ENCODE results near the gene TACC3. TPM values are rescaled to one million over a fixed set of nuclear protein-coding genes. Genes with fewer than 3 reads are reported as not detected.

Gene TACC3
- total RNA-seq, 1 donor from 2014 or later: 13.9 TPM

DNA sequence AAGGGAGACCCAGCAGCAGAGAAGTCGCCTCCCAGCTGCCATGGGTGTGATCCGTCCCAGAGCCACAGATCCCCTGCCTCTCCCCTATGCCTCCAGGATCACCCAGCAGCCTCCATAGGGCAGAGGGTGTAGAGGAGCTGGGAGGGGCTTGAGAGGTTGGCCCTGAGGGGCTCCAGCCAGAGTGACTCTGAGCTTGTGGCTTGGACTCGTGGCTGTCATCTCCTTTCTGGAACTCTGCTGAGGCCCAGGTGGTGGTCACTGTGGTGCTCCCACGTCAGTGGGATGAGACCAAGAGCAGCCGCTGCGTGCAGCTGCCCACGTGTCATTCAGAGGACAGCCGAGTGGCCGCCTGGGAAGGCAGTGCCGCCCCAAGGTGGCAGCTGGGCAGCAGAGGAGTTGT, 4.2 kb downstream of the TACC3 start:
- no peak for DNase-seq (ENCODE audit: low read depth)
- Histone ChIP-seq H3K36me3 (ENCODE audit: control insufficient read depth, insufficient read depth, low read length) (peaks cover 2% of the 10 kb centered on the region), H3K27me3 (ENCODE audit: control insufficient read depth, insufficient read depth, low read length) (no peaks in the 10 kb centered on the region), H3K4me3 (ENCODE audit: low read depth, low read length) (no peak overlapping the region)
- TF ChIP-seq, protein P1, sequence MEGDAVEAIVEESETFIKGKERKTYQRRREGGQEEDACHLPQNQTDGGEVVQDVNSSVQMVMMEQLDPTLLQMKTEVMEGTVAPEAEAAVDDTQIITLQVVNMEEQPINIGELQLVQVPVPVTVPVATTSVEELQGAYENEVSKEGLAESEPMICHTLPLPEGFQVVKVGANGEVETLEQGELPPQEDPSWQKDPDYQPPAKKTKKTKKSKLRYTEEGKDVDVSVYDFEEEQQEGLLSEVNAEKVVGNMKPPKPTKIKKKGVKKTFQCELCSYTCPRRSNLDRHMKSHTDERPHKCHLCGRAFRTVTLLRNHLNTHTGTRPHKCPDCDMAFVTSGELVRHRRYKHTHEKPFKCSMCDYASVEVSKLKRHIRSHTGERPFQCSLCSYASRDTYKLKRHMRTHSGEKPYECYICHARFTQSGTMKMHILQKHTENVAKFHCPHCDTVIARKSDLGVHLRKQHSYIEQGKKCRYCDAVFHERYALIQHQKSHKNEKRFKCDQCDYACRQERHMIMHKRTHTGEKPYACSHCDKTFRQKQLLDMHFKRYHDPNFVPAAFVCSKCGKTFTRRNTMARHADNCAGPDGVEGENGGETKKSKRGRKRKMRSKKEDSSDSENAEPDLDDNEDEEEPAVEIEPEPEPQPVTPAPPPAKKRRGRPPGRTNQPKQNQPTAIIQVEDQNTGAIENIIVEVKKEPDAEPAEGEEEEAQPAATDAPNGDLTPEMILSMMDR (IDR thresholded peaks at IDR 0.05; ENCODE audit: insufficient read depth, low read length, poor library complexity, severe bottlenecking): no peak

- H3K4me3 ChIP-seq (ENCODE audit: low read depth, low read length): no peak overlapping the region
- TF ChIP-seq, protein P1 (IDR thresholded peaks at IDR 0.05; ENCODE audit: insufficient read depth, low read length, poor library complexity, severe bottlenecking): peak; percentile 99
- peaks cover 2% of the 10 kb centered on the region for H3K36me3 ChIP-seq (ENCODE audit: control insufficient read depth, insufficient read depth, low read length)
- peak; percentile 56 for DNase-seq (ENCODE audit: low read depth)
- H3K27me3 ChIP-seq (ENCODE audit: control insufficient read depth, insufficient read depth, low read length): no peaks in the 10 kb centered on the region
Observed at GRCh38 chr4:1726146-1726934, 5.0 kb downstream of the TACC3 start.

DNA sequence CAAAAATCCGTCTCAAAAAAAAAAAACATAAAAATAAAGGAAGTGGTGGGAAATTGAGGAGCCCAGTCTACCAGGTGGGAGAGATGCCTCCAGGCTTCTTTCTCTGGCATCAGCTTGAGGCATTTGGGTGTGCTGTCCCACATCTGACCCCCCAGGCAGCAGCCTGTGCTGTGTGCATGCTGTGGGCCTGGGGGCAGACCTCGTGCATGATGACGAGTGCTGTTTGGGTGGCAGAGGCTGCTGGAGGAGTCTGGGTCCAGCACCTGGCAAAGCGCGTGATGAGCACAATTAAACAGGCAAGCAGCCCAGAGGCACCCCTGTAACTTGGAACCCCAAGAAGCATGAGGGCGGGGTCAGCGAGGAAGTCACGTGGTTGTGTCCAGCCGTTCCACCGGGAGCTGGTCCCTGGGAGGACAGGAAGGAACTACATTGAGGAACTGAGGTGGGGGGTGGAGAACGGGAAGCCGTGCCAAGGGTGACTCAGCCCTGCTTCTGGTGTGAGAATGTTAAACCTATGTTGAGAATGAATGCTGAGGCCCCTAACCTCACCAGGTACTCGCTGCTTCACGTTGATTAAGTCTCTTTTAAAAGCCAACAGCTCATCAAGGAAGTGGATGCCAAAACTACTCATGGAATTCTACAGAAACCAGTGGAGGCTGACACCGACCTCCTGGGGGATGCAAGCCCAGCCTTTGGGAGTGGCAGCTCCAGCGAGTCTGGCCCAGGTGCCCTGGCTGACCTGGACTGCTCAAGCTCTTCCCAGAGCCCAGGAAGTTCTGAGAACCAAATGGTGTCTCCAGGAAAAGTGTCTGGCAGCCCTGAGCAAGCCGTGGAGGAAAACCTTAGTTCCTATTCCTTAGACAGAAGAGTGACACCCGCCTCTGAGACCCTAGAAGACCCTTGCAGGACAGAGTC, 6.1 kb downstream of the TACC3 start:
- no peaks in the 10 kb centered on the region for H3K27me3 ChIP-seq (ENCODE audit: control insufficient read depth, insufficient read depth, low read length)
- no peak overlapping the region for H3K4me3 ChIP-seq (ENCODE audit: low read depth, low read length)
- TF ChIP-seq, protein P1 (IDR thresholded peaks at IDR 0.05; ENCODE audit: insufficient read depth, low read length, poor library complexity, severe bottlenecking): no peak
- peak; percentile 82 for DNase-seq (ENCODE audit: low read depth)
- peaks cover 2% of the 10 kb centered on the region for H3K36me3 ChIP-seq (ENCODE audit: control insufficient read depth, insufficient read depth, low read length)

- Histone ChIP-seq H3K4me3 (ENCODE audit: low read depth, low read length) (no peak overlapping the region), H3K27me3 (ENCODE audit: control insufficient read depth, insufficient read depth, low read length) (no peaks in the 10 kb centered on the region), H3K36me3 (ENCODE audit: control insufficient read depth, insufficient read depth, low read length) (peaks cover 2% of the 10 kb centered on the region)
- DNase-seq (ENCODE audit: low read depth): no peak
- TF ChIP-seq, protein P1 (IDR thresholded peaks at IDR 0.05; ENCODE audit: insufficient read depth, low read length, poor library complexity, severe bottlenecking): peak; percentile 32
Observed at GRCh38 chr4:1728061-1728980, 7.0 kb downstream of the TACC3 start.

- DNase-seq (ENCODE audit: low read depth): no peak
- no peaks in the 10 kb centered on the region for H3K27me3 ChIP-seq (ENCODE audit: control insufficient read depth, insufficient read depth, low read length)
- no peak overlapping the region for H3K4me3 ChIP-seq (ENCODE audit: low read depth, low read length)
- H3K36me3 ChIP-seq (ENCODE audit: control insufficient read depth, insufficient read depth, low read length): peaks cover 4% of the 10 kb centered on the region
- TF ChIP-seq, protein P1 (IDR thresholded peaks at IDR 0.05; ENCODE audit: insufficient read depth, low read length, poor library complexity, severe bottlenecking): no peak
Observed at GRCh38 chr4:1730532-1731135, 9.3 kb downstream of the TACC3 start.
